H9 (cell line): ENCODE data around the gene METTL16. TPM values are rescaled to one million over a fixed set of nuclear protein-coding genes. Genes with fewer than 3 reads are reported as not detected.

Experiments used
- DNase-seq: peaks from one replicate; pipeline ENCODE4 v3.0.0-alpha.2; 2017
- H2AFZ ChIP-seq: one replicate; pipeline ENCODE4 v1.6.1; 2013; ENCODE audit warnings: mild to moderate bottlenecking, low read length, control low read depth, moderate library complexity
- H2AK5ac ChIP-seq: 2 replicates; pipeline ENCODE4 v1.6.1; 2013; ENCODE audit warnings: low read length, control low read depth, mixed read lengths; ENCODE audit not compliant: insufficient read length
- H2BK120ac ChIP-seq: one replicate; pipeline ENCODE4 v1.6.1; 2013; ENCODE audit warnings: low read depth, mild to moderate bottlenecking, low read length, control low read depth, inconsistent platforms; ENCODE audit not compliant: poor library complexity, severe bottlenecking
- H2BK12ac ChIP-seq: 2 replicates; pipeline ENCODE4 v1.6.1; 2013; ENCODE audit warnings: low read length, control low read depth, mixed read lengths, low read depth; ENCODE audit not compliant: insufficient read length
- H2BK15ac ChIP-seq: 2 replicates; pipeline ENCODE4 v1.6.1; 2013; ENCODE audit warnings: low read depth, low read length, control low read depth
- H2BK20ac ChIP-seq: one replicate; pipeline ENCODE4 v1.6.1; 2013; ENCODE audit warnings: low read depth, mild to moderate bottlenecking, low read length, control low read depth, inconsistent platforms; ENCODE audit not compliant: poor library complexity, severe bottlenecking
- H2BK5ac ChIP-seq: 2 replicates; pipeline ENCODE4 v1.6.1; 2013; ENCODE audit warnings: low read length, control low read depth, mixed read lengths; ENCODE audit not compliant: insufficient read length
- H3K14ac ChIP-seq: 2 replicates; pipeline ENCODE4 v1.6.1; 2013; ENCODE audit warnings: low read length, control low read depth; ENCODE audit not compliant: insufficient read depth
- H3K18ac ChIP-seq: 2 replicates; pipeline ENCODE4 v1.6.1; 2013; ENCODE audit warnings: low read depth, mild to moderate bottlenecking, mixed read lengths, low read length, control low read depth; ENCODE audit not compliant: insufficient read length
- H3K23ac ChIP-seq: 2 replicates; pipeline ENCODE4 v1.6.1; 2013; ENCODE audit warnings: low read length, control low read depth, mixed read lengths, low read depth; ENCODE audit not compliant: insufficient read length
- H3K23me2 ChIP-seq: 2 replicates; pipeline ENCODE4 v1.6.1; 2013; ENCODE audit warnings: low read depth, mild to moderate bottlenecking, mixed read lengths, low read length, control low read depth; ENCODE audit not compliant: insufficient read length, poor library complexity, severe bottlenecking
- H3K27ac ChIP-seq: 2 replicates; pipeline ENCODE4 v1.5.1; 2013; ENCODE audit warnings: low read length, control low read depth, mixed read lengths, low read depth; ENCODE audit not compliant: insufficient read length
- H3K27me3 ChIP-seq: 2 replicates; pipeline ENCODE4 v1.6.1; 2013; ENCODE audit warnings: low read length, control low read depth, inconsistent platforms; ENCODE audit not compliant: insufficient read depth
- H3K4ac ChIP-seq: 2 replicates; pipeline ENCODE4 v1.6.1; 2013; ENCODE audit warnings: low read depth, mild to moderate bottlenecking, control low read depth, inconsistent platforms, low read length, moderate library complexity
- H3K4me1 ChIP-seq: 2 replicates; pipeline ENCODE4 v1.6.1; 2013; ENCODE audit warnings: low read length, control low read depth, inconsistent platforms; ENCODE audit not compliant: insufficient read depth
- H3K4me2 ChIP-seq: 2 replicates; pipeline ENCODE4 v1.6.1; 2013; ENCODE audit warnings: low read length, control low read depth, mixed read lengths; ENCODE audit not compliant: insufficient read length, insufficient read depth
- H3K56ac ChIP-seq: 2 replicates; pipeline ENCODE4 v1.6.1; 2013; ENCODE audit warnings: low read depth, mild to moderate bottlenecking, mixed read lengths, low read length, control low read depth; ENCODE audit not compliant: insufficient read length
- H3K79me1 ChIP-seq: 2 replicates; pipeline ENCODE4 v1.6.1; 2013; ENCODE audit warnings: low read depth, mild to moderate bottlenecking, moderate library complexity, low read length, control low read depth, inconsistent platforms; ENCODE audit not compliant: insufficient read depth, poor library complexity, severe bottlenecking
- H3K79me2 ChIP-seq: 2 replicates; pipeline ENCODE4 v1.6.1; 2013; ENCODE audit warnings: low read length, control low read depth, inconsistent platforms; ENCODE audit not compliant: insufficient read depth
- H3K9ac ChIP-seq: 2 replicates; pipeline ENCODE4 v1.6.1; 2013; ENCODE audit warnings: low read length, control low read depth, mixed read lengths; ENCODE audit not compliant: insufficient read length; ENCODE audit errors: extremely low read depth
- H3K9me3 ChIP-seq: one replicate; pipeline ENCODE4 v1.6.1; 2013; ENCODE audit warnings: low read depth, low read length, inconsistent platforms; ENCODE audit not compliant: control insufficient read depth
- H3T11ph ChIP-seq: one replicate; pipeline ENCODE4 v1.6.1; 2013; ENCODE audit warnings: mild to moderate bottlenecking, low read length, control low read depth, inconsistent platforms
- H4K20me1 ChIP-seq: one replicate; pipeline ENCODE4 v1.6.1; 2013; ENCODE audit not compliant: control insufficient read depth, insufficient read length, insufficient read depth
- H4K5ac ChIP-seq: 2 replicates; pipeline ENCODE4 v1.6.1; 2013; ENCODE audit warnings: low read depth, mild to moderate bottlenecking, mixed read lengths, low read length, control low read depth; ENCODE audit not compliant: insufficient read length
- H4K8ac ChIP-seq: replicated peaks from 2 replicates; pipeline ENCODE4 v1.6.1; 2013; ENCODE audit warnings: low read length, control low read depth, mixed read lengths, low read depth; ENCODE audit not compliant: insufficient read length
- H4K91ac ChIP-seq: 2 replicates; pipeline ENCODE4 v1.6.1; 2013; ENCODE audit warnings: low read depth, mild to moderate bottlenecking, moderate library complexity, mixed read lengths, low read length, control low read depth; ENCODE audit not compliant: insufficient read length
- H3K27ac Mint-ChIP-seq, 3 experiments: 2 replicates in 2 of 3; 3 replicates in 1 of 3; pipeline ENCODE4 v1.8.0; 2020 to 2021; ENCODE audit warnings: mixed read lengths in 3 of 3, mild to moderate bottlenecking in 1 of 3, moderate library complexity in 1 of 3
- H3K27me3 Mint-ChIP-seq: 2 replicates; pipeline ENCODE4 v1.8.0; 2021; ENCODE audit warnings: low read depth, mild to moderate bottlenecking, moderate library complexity, mixed read lengths
- H3K36me3 Mint-ChIP-seq, 3 experiments: 2 replicates in 2 of 3; 3 replicates in 1 of 3; pipeline ENCODE4 v1.8.0; 2020 to 2021; ENCODE audit warnings: low read depth in 3 of 3, mixed read lengths in 3 of 3; ENCODE audit not compliant: insufficient read depth in 1 of 3
- H3K4me1 Mint-ChIP-seq, 2 experiments: 2 replicates each; pipeline ENCODE4 v1.8.0; 2020; ENCODE audit warnings: mixed read lengths in 2 of 2
- H3K4me3 Mint-ChIP-seq, 2 experiments: 2 replicates in 1 of 2; 3 replicates in 1 of 2; pipeline ENCODE4 v1.8.0; 2020 to 2021; ENCODE audit warnings: mild to moderate bottlenecking in 2 of 2, mixed read lengths in 2 of 2, moderate library complexity in 1 of 2
- H3K9me3 Mint-ChIP-seq, 2 experiments: 2 replicates in 1 of 2; 3 replicates in 1 of 2; pipeline ENCODE4 v1.8.0; 2020; ENCODE audit warnings: mild to moderate bottlenecking in 2 of 2, mixed read lengths in 2 of 2, moderate library complexity in 1 of 2
- WGBS: extraction: QIAGEN DNeasy Blood & Tissue Kit; methylation state at CpG from one replicate; pipeline ENCODE4 v1.1.7; 2013; ENCODE audit warnings: missing lambda C conversion rate, low lambda C conversion rate, mixed read lengths; ENCODE audit not compliant: insufficient read length; ENCODE audit errors: extremely low coverage; 5-methylcytosine and 5-hydroxymethylcytosine counted together
- total RNA-seq: library from RNA; stranded (reverse); gene quantifications from 2 replicates; pipeline ENCODE4 v1.2.1, GENCODE V29; 2021
- TF ChIP-seq, protein P1 (sequence below): fragments of 200-600 bp; sonication (generic); conservative IDR thresholded peaks from 3 replicates; pipeline ENCODE4 v1.8.0; 2021; ENCODE audit warnings: antibody characterized with exemption, mild to moderate bottlenecking

The METTL16 gene
- total RNA-seq, 1 experiment from 2014 or later = 55.4 TPM

DNA sequence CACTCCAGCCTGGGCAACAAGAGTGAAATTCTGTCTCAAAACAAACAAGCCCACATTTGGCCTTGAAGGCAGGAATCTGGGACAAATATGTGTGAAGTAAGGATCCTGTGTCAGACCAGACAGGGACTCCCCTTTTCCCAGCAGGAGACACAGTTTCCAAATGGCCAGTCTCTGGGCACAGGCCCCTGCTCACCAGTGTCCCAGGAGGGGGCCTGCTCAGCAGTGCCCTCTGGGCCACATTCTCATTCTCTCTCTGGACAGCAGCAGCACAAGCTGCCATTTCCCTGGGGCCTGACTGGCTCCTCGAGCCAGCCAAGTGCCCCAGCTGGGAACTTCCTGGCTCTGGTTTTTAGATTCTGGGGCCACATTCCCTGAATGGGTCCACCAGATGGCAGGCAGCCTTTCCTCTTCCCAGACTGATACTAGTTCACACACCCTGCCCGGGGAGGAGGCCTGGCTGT lies 99.1 kb downstream of the METTL16 start:
- H3K4me1 ChIP-seq = no peaks in the 10 kb centered on the region
- no peak overlapping the region for H2BK120ac ChIP-seq
- Mint-ChIP-seq H3K9me3 (no peaks in the 10 kb centered on the region), H3K4me3 (no peak overlapping the region), H3K27me3 (no peaks in the 10 kb centered on the region; the same call in 1 of the 2 replicates), H3K36me3 (peaks cover 14 to 33% (median 28%) of the 10 kb centered on the region in 3 experiments), H3K4me1 (peaks cover 6 to 9% of the 10 kb centered on the region in 2 experiments), H3K27ac (peak overlapping the region in 1 of 3 experiments; percentile 23; a peak in 3 of 7 replicates)
- peak; percentile 81 for DNase-seq
- H4K8ac ChIP-seq = no peak overlapping the region
- H4K5ac ChIP-seq = no peak overlapping the region
- no peak overlapping the region for H2BK15ac ChIP-seq
- H3K56ac ChIP-seq = no peak overlapping the region
- H4K91ac ChIP-seq = no peak overlapping the region
- H4K20me1 ChIP-seq = no peaks in the 10 kb centered on the region
- H3K27ac ChIP-seq = no peak overlapping the region
- no peak overlapping the region for H3K9ac ChIP-seq
- no peak overlapping the region for H3K14ac ChIP-seq
- H2BK12ac ChIP-seq = no peak overlapping the region
- no peak overlapping the region for H3K4ac ChIP-seq
- H3K18ac ChIP-seq = no peak overlapping the region
- H3K27me3 ChIP-seq = no peaks in the 10 kb centered on the region
- no peak overlapping the region for H3T11ph ChIP-seq
- no peak overlapping the region for H3K23ac ChIP-seq
- no peak overlapping the region for H2BK20ac ChIP-seq
- H2AK5ac ChIP-seq = no peak overlapping the region
- H3K79me1 ChIP-seq = no peaks in the 10 kb centered on the region
- H2BK5ac ChIP-seq = no peak overlapping the region
- no peaks in the 10 kb centered on the region for H3K23me2 ChIP-seq
- H3K4me2 ChIP-seq = no peak overlapping the region
- no CpG with 5 or more reads among the region's 2 CpGs for WGBS
- TF ChIP-seq, protein P1, sequence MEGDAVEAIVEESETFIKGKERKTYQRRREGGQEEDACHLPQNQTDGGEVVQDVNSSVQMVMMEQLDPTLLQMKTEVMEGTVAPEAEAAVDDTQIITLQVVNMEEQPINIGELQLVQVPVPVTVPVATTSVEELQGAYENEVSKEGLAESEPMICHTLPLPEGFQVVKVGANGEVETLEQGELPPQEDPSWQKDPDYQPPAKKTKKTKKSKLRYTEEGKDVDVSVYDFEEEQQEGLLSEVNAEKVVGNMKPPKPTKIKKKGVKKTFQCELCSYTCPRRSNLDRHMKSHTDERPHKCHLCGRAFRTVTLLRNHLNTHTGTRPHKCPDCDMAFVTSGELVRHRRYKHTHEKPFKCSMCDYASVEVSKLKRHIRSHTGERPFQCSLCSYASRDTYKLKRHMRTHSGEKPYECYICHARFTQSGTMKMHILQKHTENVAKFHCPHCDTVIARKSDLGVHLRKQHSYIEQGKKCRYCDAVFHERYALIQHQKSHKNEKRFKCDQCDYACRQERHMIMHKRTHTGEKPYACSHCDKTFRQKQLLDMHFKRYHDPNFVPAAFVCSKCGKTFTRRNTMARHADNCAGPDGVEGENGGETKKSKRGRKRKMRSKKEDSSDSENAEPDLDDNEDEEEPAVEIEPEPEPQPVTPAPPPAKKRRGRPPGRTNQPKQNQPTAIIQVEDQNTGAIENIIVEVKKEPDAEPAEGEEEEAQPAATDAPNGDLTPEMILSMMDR = peak; percentile 25; the same call in 2 of the 3 replicates
- no peaks in the 10 kb centered on the region for H3K9me3 ChIP-seq
- no peaks in the 10 kb centered on the region for H3K79me2 ChIP-seq
- H2AFZ ChIP-seq = no peak overlapping the region
